Trophoblast cell (in vitro differentiated cells and primary cell): ENCODE results near the gene SECISBP2L. TPM values are rescaled to one million over a fixed set of nuclear protein-coding genes. Genes with fewer than 3 reads are reported as not detected.

Experiments used
- DNase-seq, 2 donors: peaks; one replicate each; pipeline ENCODE4 v3.0.0-alpha.2; 2016
- H2AFZ ChIP-seq: 2 replicates; pipeline ENCODE4 v1.6.1; 2013; ENCODE audit warnings: low read length, moderate library complexity, mild to moderate bottlenecking; ENCODE audit not compliant: insufficient read depth, poor library complexity
- H2AK5ac ChIP-seq: 2 replicates; pipeline ENCODE4 v1.6.1; 2013; ENCODE audit warnings: mild to moderate bottlenecking, low read length
- H2BK120ac ChIP-seq: 2 replicates; pipeline ENCODE4 v1.6.1; 2013; ENCODE audit warnings: low read length, mild to moderate bottlenecking, moderate library complexity; ENCODE audit not compliant: insufficient read depth, poor library complexity
- H2BK12ac ChIP-seq: 2 replicates; pipeline ENCODE4 v1.6.1; 2013; ENCODE audit warnings: mild to moderate bottlenecking, low read length, moderate library complexity
- H2BK5ac ChIP-seq: 2 replicates; pipeline ENCODE4 v1.6.1; 2013; ENCODE audit warnings: low read length, low read depth, moderate library complexity, mild to moderate bottlenecking; ENCODE audit not compliant: poor library complexity
- H3K14ac ChIP-seq: 2 replicates; pipeline ENCODE4 v1.6.1; 2013; ENCODE audit warnings: mild to moderate bottlenecking, low read length
- H3K18ac ChIP-seq: 2 replicates; pipeline ENCODE4 v1.6.1; 2013; ENCODE audit warnings: mild to moderate bottlenecking, low read length
- H3K23ac ChIP-seq: 2 replicates; pipeline ENCODE4 v1.6.1; 2013; ENCODE audit warnings: low read length
- H3K27ac ChIP-seq: 2 replicates; pipeline ENCODE4 v1.5.1; 2013; ENCODE audit warnings: low read depth, mild to moderate bottlenecking, inconsistent platforms, low read length, moderate library complexity
- H3K27me3 ChIP-seq: 2 replicates; pipeline ENCODE4 v1.6.1; 2013; ENCODE audit warnings: inconsistent platforms, mild to moderate bottlenecking, low read length, moderate library complexity; ENCODE audit not compliant: insufficient read depth
- H3K36me3 ChIP-seq, 2 experiments: 1 replicate in 1 of 2; 2 replicates in 1 of 2; pipeline ENCODE4 v1.6.1; 2013; ENCODE audit warnings: low read length in 2 of 2, mild to moderate bottlenecking in 2 of 2, moderate library complexity in 1 of 2; ENCODE audit not compliant: insufficient read depth in 2 of 2, control insufficient read depth in 1 of 2
- H3K4ac ChIP-seq: 2 replicates; pipeline ENCODE4 v1.6.1; 2013; ENCODE audit warnings: low read depth, mild to moderate bottlenecking, low read length, moderate library complexity
- H3K4me1 ChIP-seq, 2 experiments: 1 replicate in 1 of 2; 2 replicates in 1 of 2; pipeline ENCODE4 v1.6.1; 2013; ENCODE audit warnings: low read length in 2 of 2, mild to moderate bottlenecking in 2 of 2, moderate library complexity in 1 of 2; ENCODE audit not compliant: insufficient read depth in 2 of 2, control insufficient read depth in 1 of 2
- H3K4me2 ChIP-seq: 2 replicates; pipeline ENCODE4 v1.6.1; 2013; ENCODE audit warnings: inconsistent platforms, mild to moderate bottlenecking, low read length, moderate library complexity
- H3K4me3 ChIP-seq: 2 replicates; pipeline ENCODE4 v1.5.1; 2013; ENCODE audit warnings: mild to moderate bottlenecking, low read depth, low read length, inconsistent platforms
- H3K79me1 ChIP-seq: one replicate; pipeline ENCODE4 v1.6.1; 2013; ENCODE audit warnings: low read length
- H3K79me2 ChIP-seq: 2 replicates; pipeline ENCODE4 v1.6.1; 2013; ENCODE audit warnings: low read length, mild to moderate bottlenecking; ENCODE audit not compliant: control insufficient read depth, insufficient read depth, poor library complexity
- H3K9ac ChIP-seq: 2 replicates; pipeline ENCODE4 v1.6.1; 2013; ENCODE audit warnings: mild to moderate bottlenecking, low read length
- H3K9me3 ChIP-seq: 2 replicates; pipeline ENCODE4 v1.6.1; 2013; ENCODE audit warnings: low read depth, mild to moderate bottlenecking, control low read depth, inconsistent platforms, low read length; ENCODE audit not compliant: insufficient read depth
- H4K12ac ChIP-seq: 2 replicates; pipeline ENCODE4 v1.6.1; 2013; ENCODE audit warnings: low read depth, mild to moderate bottlenecking, low read length, moderate library complexity
- H4K8ac ChIP-seq: 2 replicates; pipeline ENCODE4 v1.6.1; 2013; ENCODE audit warnings: low read depth, mild to moderate bottlenecking, low read length, moderate library complexity
- H4K91ac ChIP-seq: one replicate; pipeline ENCODE4 v1.6.1; 2013; ENCODE audit warnings: low read depth, mild to moderate bottlenecking, low read length, moderate library complexity
- WGBS: extraction: QIAGEN DNeasy Blood & Tissue Kit; methylation state at CpG from one replicate; pipeline ENCODE4 v1.1.7; 2013; ENCODE audit warnings: missing lambda C conversion rate; ENCODE audit not compliant: insufficient read length, insufficient coverage; ENCODE audit errors: extremely low coverage; 5-methylcytosine and 5-hydroxymethylcytosine counted together
- polyA plus RNA-seq: library from polyadenylated mRNA; stranded (reverse); fragments of 200-250 nt; gene quantifications from 2 replicates; pipeline ENCODE4 v1.2.3, GENCODE V29; 2013

The SECISBP2L gene
- 29.4 and 32.9 TPM in 2 replicates for polyA plus RNA-seq

- peak; percentile 94 to 95 for DNase-seq
- peak within 1 kb of the TSS; percentile 75 for H3K27ac ChIP-seq
- peak within 1 kb of the TSS; percentile 71 for H3K4ac ChIP-seq
- H4K8ac ChIP-seq, result peak within 1 kb of the TSS; percentile 84
- H3K4me3 ChIP-seq, result peak within 1 kb of the TSS; percentile 92
- peak within 1 kb of the TSS; percentile 65 for H3K18ac ChIP-seq
- H4K91ac ChIP-seq, result peak within 1 kb of the TSS; percentile 71
- H2AK5ac ChIP-seq, result no peak within 1 kb of the TSS
- peaks cover 9% of the 10 kb centered on the region for H3K79me2 ChIP-seq
- peak within 1 kb of the TSS; percentile 88 for H3K14ac ChIP-seq
- H4K12ac ChIP-seq, result peak within 1 kb of the TSS; percentile 69
- H3K9me3 ChIP-seq, result peaks cover 2% of the 10 kb centered on the region
- no peaks in the 10 kb centered on the region for H3K4me1 ChIP-seq
- peak within 1 kb of the TSS; percentile 85 for H3K9ac ChIP-seq
- peak within 1 kb of the TSS; percentile 77 for H2BK120ac ChIP-seq
- H2AFZ ChIP-seq, result peak within 1 kb of the TSS; percentile 80
- peaks cover 0 to 5% of the 10 kb centered on the region in 2 experiments for H3K36me3 ChIP-seq
- no peak within 1 kb of the TSS for H2BK12ac ChIP-seq
- no peak within 1 kb of the TSS for H3K23ac ChIP-seq
- no CpG with 5 or more reads among the region's 50 CpGs for WGBS
- H2BK5ac ChIP-seq, result peak within 1 kb of the TSS; percentile 90
- H3K27me3 ChIP-seq, result no peaks in the 10 kb centered on the region
- H3K4me2 ChIP-seq, result peak within 1 kb of the TSS; percentile 69
- H3K79me1 ChIP-seq, result peaks cover 5% of the 10 kb centered on the region
Observed at GRCh38 chr15:49046220-49047102, at the start of gene SECISBP2L. SECISBP2L (minus strand) TSS chr15:49046446; CDS start chr15:49046299, 147 bp downstream.

GRCh38 chr15:49094923-49095322 is 48.7 kb upstream of the SECISBP2L start:
- H3K9ac ChIP-seq, result no peak overlapping the region
- no peak overlapping the region for H4K91ac ChIP-seq
- no peak overlapping the region for H2BK120ac ChIP-seq
- no peak overlapping the region for H2BK5ac ChIP-seq
- H3K4me3 ChIP-seq, result no peak overlapping the region
- no peak for DNase-seq
- H3K79me2 ChIP-seq, result no peaks in the 10 kb centered on the region
- no CpG with 5 or more reads among the region's 1 CpG for WGBS
- no peak overlapping the region for H3K27ac ChIP-seq
- no peak overlapping the region for H4K12ac ChIP-seq
- H3K14ac ChIP-seq, result no peak overlapping the region
- no peaks in the 10 kb centered on the region for H3K9me3 ChIP-seq
- H2AFZ ChIP-seq, result no peak overlapping the region
- H3K36me3 ChIP-seq, result no peaks in the 10 kb centered on the region
- no peak overlapping the region for H2AK5ac ChIP-seq
- no peak overlapping the region for H3K4ac ChIP-seq
- H4K8ac ChIP-seq, result no peak overlapping the region
- no peak overlapping the region for H2BK12ac ChIP-seq
- H3K4me2 ChIP-seq, result no peak overlapping the region
- peaks cover 0 to 3% of the 10 kb centered on the region in 2 experiments for H3K4me1 ChIP-seq
- H3K79me1 ChIP-seq, result no peaks in the 10 kb centered on the region
- H3K23ac ChIP-seq, result no peak overlapping the region
- no peak overlapping the region for H3K18ac ChIP-seq
- no peaks in the 10 kb centered on the region for H3K27me3 ChIP-seq

- H3K79me2 ChIP-seq, result no peaks in the 10 kb centered on the region
- H2BK5ac ChIP-seq, result no peak overlapping the region
- no peak overlapping the region for H2AK5ac ChIP-seq
- no peaks in the 10 kb centered on the region for H3K9me3 ChIP-seq
- H3K9ac ChIP-seq, result no peak overlapping the region
- no CpG with 5 or more reads among the region's 4 CpGs for WGBS
- no peak overlapping the region for H3K4me3 ChIP-seq
- no peak overlapping the region for H2BK120ac ChIP-seq
- H3K18ac ChIP-seq, result no peak overlapping the region
- DNase-seq, result peak in 1 of 2 donors; percentile 60
- no peak overlapping the region for H2BK12ac ChIP-seq
- peaks cover 0 to 3% of the 10 kb centered on the region in 2 experiments for H3K4me1 ChIP-seq
- H3K36me3 ChIP-seq, result no peaks in the 10 kb centered on the region
- H4K91ac ChIP-seq, result no peak overlapping the region
- H3K79me1 ChIP-seq, result no peaks in the 10 kb centered on the region
- no peak overlapping the region for H4K8ac ChIP-seq
- H3K27me3 ChIP-seq, result no peaks in the 10 kb centered on the region
- no peak overlapping the region for H3K23ac ChIP-seq
- H3K14ac ChIP-seq, result no peak overlapping the region
- no peak overlapping the region for H4K12ac ChIP-seq
- H3K4me2 ChIP-seq, result no peak overlapping the region
- no peak overlapping the region for H3K27ac ChIP-seq
- H2AFZ ChIP-seq, result no peak overlapping the region
- H3K4ac ChIP-seq, result no peak overlapping the region
Observed at GRCh38 chr15:49093252-49094105, 47.2 kb upstream of the SECISBP2L start.

GRCh38 chr15:49088996-49089395 is 42.8 kb upstream of the SECISBP2L start:
- Histone ChIP-seq H3K18ac (no peak overlapping the region), H3K4me3 (no peak overlapping the region), H3K4me1 (no peaks in the 10 kb centered on the region), H3K4ac (no peak overlapping the region), H3K14ac (no peak overlapping the region), H4K8ac (no peak overlapping the region), H3K9me3 (no peaks in the 10 kb centered on the region), H3K4me2 (no peak overlapping the region), H2BK120ac (no peak overlapping the region), H3K79me1 (no peaks in the 10 kb centered on the region), H3K27me3 (no peaks in the 10 kb centered on the region), H3K79me2 (no peaks in the 10 kb centered on the region), H2AK5ac (no peak overlapping the region), H4K12ac (no peak overlapping the region), H3K27ac (no peak overlapping the region), H3K23ac (no peak overlapping the region), H4K91ac (no peak overlapping the region), H2BK5ac (no peak overlapping the region), H2AFZ (no peak overlapping the region), H2BK12ac (no peak overlapping the region), H3K36me3 (no peaks in the 10 kb centered on the region), H3K9ac (no peak overlapping the region)
- DNase-seq, result no peak
- WGBS, result no CpG with 5 or more reads among the region's 4 CpGs
